H9 (cell line): ENCODE results near the gene CCDC74A. TPM values are rescaled to one million over a fixed set of nuclear protein-coding genes. Genes with fewer than 3 reads are reported as not detected.
"Not testable (repeated sequence)": the region's sequence is repeated elsewhere in the genome, so short reads cannot be mapped to it uniquely, and the experiment has no call there.

Experiments
- DNase-seq: peaks from one replicate; pipeline ENCODE4 v3.0.0-alpha.2; 2017
- H2AFZ ChIP-seq: one replicate; pipeline ENCODE4 v1.6.1; 2013; ENCODE audit warnings: mild to moderate bottlenecking, low read length, control low read depth, moderate library complexity
- H2AK5ac ChIP-seq: 2 replicates; pipeline ENCODE4 v1.6.1; 2013; ENCODE audit warnings: low read length, control low read depth, mixed read lengths; ENCODE audit not compliant: insufficient read length
- H2BK120ac ChIP-seq: one replicate; pipeline ENCODE4 v1.6.1; 2013; ENCODE audit warnings: low read depth, mild to moderate bottlenecking, low read length, control low read depth, inconsistent platforms; ENCODE audit not compliant: poor library complexity, severe bottlenecking
- H2BK12ac ChIP-seq: 2 replicates; pipeline ENCODE4 v1.6.1; 2013; ENCODE audit warnings: low read length, control low read depth, mixed read lengths, low read depth; ENCODE audit not compliant: insufficient read length
- H2BK15ac ChIP-seq: 2 replicates; pipeline ENCODE4 v1.6.1; 2013; ENCODE audit warnings: low read depth, low read length, control low read depth
- H2BK20ac ChIP-seq: one replicate; pipeline ENCODE4 v1.6.1; 2013; ENCODE audit warnings: low read depth, mild to moderate bottlenecking, low read length, control low read depth, inconsistent platforms; ENCODE audit not compliant: poor library complexity, severe bottlenecking
- H2BK5ac ChIP-seq: 2 replicates; pipeline ENCODE4 v1.6.1; 2013; ENCODE audit warnings: low read length, control low read depth, mixed read lengths; ENCODE audit not compliant: insufficient read length
- H3K14ac ChIP-seq: 2 replicates; pipeline ENCODE4 v1.6.1; 2013; ENCODE audit warnings: low read length, control low read depth; ENCODE audit not compliant: insufficient read depth
- H3K18ac ChIP-seq: 2 replicates; pipeline ENCODE4 v1.6.1; 2013; ENCODE audit warnings: low read depth, mild to moderate bottlenecking, mixed read lengths, low read length, control low read depth; ENCODE audit not compliant: insufficient read length
- H3K23ac ChIP-seq: 2 replicates; pipeline ENCODE4 v1.6.1; 2013; ENCODE audit warnings: low read length, control low read depth, mixed read lengths, low read depth; ENCODE audit not compliant: insufficient read length
- H3K23me2 ChIP-seq: 2 replicates; pipeline ENCODE4 v1.6.1; 2013; ENCODE audit warnings: low read depth, mild to moderate bottlenecking, mixed read lengths, low read length, control low read depth; ENCODE audit not compliant: insufficient read length, poor library complexity, severe bottlenecking
- H3K27ac ChIP-seq: 2 replicates; pipeline ENCODE4 v1.5.1; 2013; ENCODE audit warnings: low read length, control low read depth, mixed read lengths, low read depth; ENCODE audit not compliant: insufficient read length
- H3K27me3 ChIP-seq: 2 replicates; pipeline ENCODE4 v1.6.1; 2013; ENCODE audit warnings: low read length, control low read depth, inconsistent platforms; ENCODE audit not compliant: insufficient read depth
- H3K4ac ChIP-seq: 2 replicates; pipeline ENCODE4 v1.6.1; 2013; ENCODE audit warnings: low read depth, mild to moderate bottlenecking, control low read depth, inconsistent platforms, low read length, moderate library complexity
- H3K4me1 ChIP-seq: 2 replicates; pipeline ENCODE4 v1.6.1; 2013; ENCODE audit warnings: low read length, control low read depth, inconsistent platforms; ENCODE audit not compliant: insufficient read depth
- H3K4me2 ChIP-seq: 2 replicates; pipeline ENCODE4 v1.6.1; 2013; ENCODE audit warnings: low read length, control low read depth, mixed read lengths; ENCODE audit not compliant: insufficient read length, insufficient read depth
- H3K56ac ChIP-seq: 2 replicates; pipeline ENCODE4 v1.6.1; 2013; ENCODE audit warnings: low read depth, mild to moderate bottlenecking, mixed read lengths, low read length, control low read depth; ENCODE audit not compliant: insufficient read length
- H3K79me1 ChIP-seq: 2 replicates; pipeline ENCODE4 v1.6.1; 2013; ENCODE audit warnings: low read depth, mild to moderate bottlenecking, moderate library complexity, low read length, control low read depth, inconsistent platforms; ENCODE audit not compliant: insufficient read depth, poor library complexity, severe bottlenecking
- H3K79me2 ChIP-seq: 2 replicates; pipeline ENCODE4 v1.6.1; 2013; ENCODE audit warnings: low read length, control low read depth, inconsistent platforms; ENCODE audit not compliant: insufficient read depth
- H3K9ac ChIP-seq: 2 replicates; pipeline ENCODE4 v1.6.1; 2013; ENCODE audit warnings: low read length, control low read depth, mixed read lengths; ENCODE audit not compliant: insufficient read length; ENCODE audit errors: extremely low read depth
- H3K9me3 ChIP-seq: one replicate; pipeline ENCODE4 v1.6.1; 2013; ENCODE audit warnings: low read depth, low read length, inconsistent platforms; ENCODE audit not compliant: control insufficient read depth
- H3T11ph ChIP-seq: one replicate; pipeline ENCODE4 v1.6.1; 2013; ENCODE audit warnings: mild to moderate bottlenecking, low read length, control low read depth, inconsistent platforms
- H4K20me1 ChIP-seq: one replicate; pipeline ENCODE4 v1.6.1; 2013; ENCODE audit not compliant: control insufficient read depth, insufficient read length, insufficient read depth
- H4K5ac ChIP-seq: 2 replicates; pipeline ENCODE4 v1.6.1; 2013; ENCODE audit warnings: low read depth, mild to moderate bottlenecking, mixed read lengths, low read length, control low read depth; ENCODE audit not compliant: insufficient read length
- H4K8ac ChIP-seq: replicated peaks from 2 replicates; pipeline ENCODE4 v1.6.1; 2013; ENCODE audit warnings: low read length, control low read depth, mixed read lengths, low read depth; ENCODE audit not compliant: insufficient read length
- H4K91ac ChIP-seq: 2 replicates; pipeline ENCODE4 v1.6.1; 2013; ENCODE audit warnings: low read depth, mild to moderate bottlenecking, moderate library complexity, mixed read lengths, low read length, control low read depth; ENCODE audit not compliant: insufficient read length
- H3K27ac Mint-ChIP-seq, 3 experiments: 2 replicates in 2 of 3; 3 replicates in 1 of 3; pipeline ENCODE4 v1.8.0; 2020 to 2021; ENCODE audit warnings: mixed read lengths in 3 of 3, mild to moderate bottlenecking in 1 of 3, moderate library complexity in 1 of 3
- H3K27me3 Mint-ChIP-seq: 2 replicates; pipeline ENCODE4 v1.8.0; 2021; ENCODE audit warnings: low read depth, mild to moderate bottlenecking, moderate library complexity, mixed read lengths
- H3K36me3 Mint-ChIP-seq, 3 experiments: 2 replicates in 2 of 3; 3 replicates in 1 of 3; pipeline ENCODE4 v1.8.0; 2020 to 2021; ENCODE audit warnings: low read depth in 3 of 3, mixed read lengths in 3 of 3; ENCODE audit not compliant: insufficient read depth in 1 of 3
- H3K4me1 Mint-ChIP-seq, 2 experiments: 2 replicates each; pipeline ENCODE4 v1.8.0; 2020; ENCODE audit warnings: mixed read lengths in 2 of 2
- H3K4me3 Mint-ChIP-seq, 2 experiments: 2 replicates in 1 of 2; 3 replicates in 1 of 2; pipeline ENCODE4 v1.8.0; 2020 to 2021; ENCODE audit warnings: mild to moderate bottlenecking in 2 of 2, mixed read lengths in 2 of 2, moderate library complexity in 1 of 2
- H3K9me3 Mint-ChIP-seq, 2 experiments: 2 replicates in 1 of 2; 3 replicates in 1 of 2; pipeline ENCODE4 v1.8.0; 2020; ENCODE audit warnings: mild to moderate bottlenecking in 2 of 2, mixed read lengths in 2 of 2, moderate library complexity in 1 of 2
- WGBS: extraction: QIAGEN DNeasy Blood & Tissue Kit; methylation state at CpG from one replicate; pipeline ENCODE4 v1.1.7; 2013; ENCODE audit warnings: missing lambda C conversion rate, low lambda C conversion rate, mixed read lengths; ENCODE audit not compliant: insufficient read length; ENCODE audit errors: extremely low coverage; 5-methylcytosine and 5-hydroxymethylcytosine counted together
- total RNA-seq: library from RNA; stranded (reverse); gene quantifications from 2 replicates; pipeline ENCODE4 v1.2.1, GENCODE V29; 2021

CCDC74A gene
- total RNA-seq, 1 experiment from 2014 or later: 10.8 TPM

- not testable (repeated sequence) for H3K23me2 ChIP-seq, H4K8ac ChIP-seq, H3K79me2 ChIP-seq, H3K14ac ChIP-seq, H3K4me1 Mint-ChIP-seq, H2BK12ac ChIP-seq, H3K9me3 ChIP-seq, H4K20me1 ChIP-seq, H3K27ac ChIP-seq, H3K27ac Mint-ChIP-seq, H3K4me1 ChIP-seq, H3K27me3 Mint-ChIP-seq, H2BK120ac ChIP-seq, H3K56ac ChIP-seq, H3K9me3 Mint-ChIP-seq, H3K79me1 ChIP-seq, H3K27me3 ChIP-seq, H2BK20ac ChIP-seq, H3K23ac ChIP-seq, H3K9ac ChIP-seq, H4K5ac ChIP-seq, H3K18ac ChIP-seq, H3K4me3 Mint-ChIP-seq, H2AK5ac ChIP-seq, H2BK5ac ChIP-seq, H3T11ph ChIP-seq, H3K4ac ChIP-seq, H2AFZ ChIP-seq, H3K36me3 Mint-ChIP-seq, DNase-seq, H2BK15ac ChIP-seq, H4K91ac ChIP-seq, H3K4me2 ChIP-seq
- no CpG with 5 or more reads among the region's 14 CpGs for WGBS
Observed at GRCh38 chr2:131536841-131537240, 9.2 kb downstream of the CCDC74A start.

GRCh38 chr2:131538856-131539255 lies 11.2 kb downstream of the CCDC74A start:
- H3K18ac ChIP-seq, H3T11ph ChIP-seq, H4K5ac ChIP-seq, H3K4me1 ChIP-seq, H2BK20ac ChIP-seq, H3K79me2 ChIP-seq, DNase-seq, H3K27me3 ChIP-seq, H3K9me3 ChIP-seq, H4K20me1 ChIP-seq, H2BK120ac ChIP-seq, H3K27ac ChIP-seq, H3K14ac ChIP-seq, H3K9me3 Mint-ChIP-seq, H3K9ac ChIP-seq, H3K4ac ChIP-seq, H3K23ac ChIP-seq, H2AFZ ChIP-seq, H2BK12ac ChIP-seq, H2BK15ac ChIP-seq, H3K4me1 Mint-ChIP-seq, H4K8ac ChIP-seq, H3K36me3 Mint-ChIP-seq, H4K91ac ChIP-seq, H3K27ac Mint-ChIP-seq, H3K56ac ChIP-seq, H3K79me1 ChIP-seq, H3K4me2 ChIP-seq, H3K23me2 ChIP-seq, H3K4me3 Mint-ChIP-seq, H2BK5ac ChIP-seq, H2AK5ac ChIP-seq: not testable (repeated sequence)
- WGBS: no CpG with 5 or more reads among the region's 13 CpGs
- peaks cover 19% of the 10 kb centered on the region for H3K27me3 Mint-ChIP-seq
